Measurements from ENCODE around the gene HACD2. TPM values are rescaled to one million over a fixed set of nuclear protein-coding genes. Genes with fewer than 3 reads are reported as not detected.

HACD2 gene
- total RNA-seq, 2 donors from 2014 or later, result 18.8 to 22.6 TPM

DNA sequence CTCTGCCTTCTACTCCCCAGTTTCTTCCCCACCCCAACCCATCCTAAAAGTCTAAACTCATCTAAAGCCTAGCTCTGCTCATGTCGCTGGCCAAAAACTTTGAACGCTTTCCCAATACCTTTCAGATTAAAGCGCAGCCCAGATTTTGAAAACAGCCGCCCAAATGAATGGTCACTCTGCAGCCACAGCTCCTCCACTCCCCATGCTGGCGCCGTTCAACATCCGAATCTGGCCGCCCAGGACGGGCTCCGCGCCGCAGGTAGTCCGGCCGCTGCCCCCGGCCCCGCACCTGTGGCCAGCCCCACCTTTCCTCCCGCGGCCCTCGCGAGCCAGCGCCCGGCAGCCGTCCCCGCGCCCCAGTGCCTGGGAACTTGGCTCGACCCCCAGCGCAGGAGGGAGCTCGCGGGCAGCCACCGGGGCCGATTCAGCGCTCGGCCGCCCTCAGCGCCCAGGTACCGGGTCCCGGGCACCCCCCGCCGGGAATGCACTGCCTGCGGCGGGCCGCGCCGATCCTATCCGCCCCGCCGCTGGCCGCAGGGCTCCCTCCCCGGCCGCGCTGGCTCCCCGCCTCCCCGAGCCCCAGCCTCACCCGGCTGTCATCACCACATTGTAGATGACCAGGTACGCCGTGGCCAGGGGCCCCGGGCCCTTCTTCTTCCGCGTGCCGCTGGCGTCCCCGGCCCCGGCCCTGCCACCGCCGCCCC, 417 bp downstream of the HACD2 start:
- no peak for DNase-seq (ENCODE audit: low spot score)
- TF ChIP-seq, protein P1, sequence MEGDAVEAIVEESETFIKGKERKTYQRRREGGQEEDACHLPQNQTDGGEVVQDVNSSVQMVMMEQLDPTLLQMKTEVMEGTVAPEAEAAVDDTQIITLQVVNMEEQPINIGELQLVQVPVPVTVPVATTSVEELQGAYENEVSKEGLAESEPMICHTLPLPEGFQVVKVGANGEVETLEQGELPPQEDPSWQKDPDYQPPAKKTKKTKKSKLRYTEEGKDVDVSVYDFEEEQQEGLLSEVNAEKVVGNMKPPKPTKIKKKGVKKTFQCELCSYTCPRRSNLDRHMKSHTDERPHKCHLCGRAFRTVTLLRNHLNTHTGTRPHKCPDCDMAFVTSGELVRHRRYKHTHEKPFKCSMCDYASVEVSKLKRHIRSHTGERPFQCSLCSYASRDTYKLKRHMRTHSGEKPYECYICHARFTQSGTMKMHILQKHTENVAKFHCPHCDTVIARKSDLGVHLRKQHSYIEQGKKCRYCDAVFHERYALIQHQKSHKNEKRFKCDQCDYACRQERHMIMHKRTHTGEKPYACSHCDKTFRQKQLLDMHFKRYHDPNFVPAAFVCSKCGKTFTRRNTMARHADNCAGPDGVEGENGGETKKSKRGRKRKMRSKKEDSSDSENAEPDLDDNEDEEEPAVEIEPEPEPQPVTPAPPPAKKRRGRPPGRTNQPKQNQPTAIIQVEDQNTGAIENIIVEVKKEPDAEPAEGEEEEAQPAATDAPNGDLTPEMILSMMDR (IDR thresholded peaks at IDR 0.05), result no peak
- peak; percentile 27 for ATAC-seq (ENCODE audit: insufficient number of reproducible peaks, low FRiP score, low read depth)
- Histone ChIP-seq H3K27ac (peak overlapping the region; percentile 73 to 91), H3K4me3 (peak overlapping the region; percentile 78), H3K27me3 (replicated peaks; ENCODE audit: insufficient read depth) (no peaks in the 10 kb centered on the region), H3K36me3 (peaks cover 5% of the 10 kb centered on the region), H3K4me1 (ENCODE audit: control insufficient read depth in 1 of 2, low read depth in 2 of 2) (peaks cover 4 to 20% of the 10 kb centered on the region in 2 donors), H3K9me3 (no peaks in the 10 kb centered on the region)

- Histone ChIP-seq H3K4me1 (ENCODE audit: control insufficient read depth in 1 of 2, low read depth in 2 of 2) (peaks cover 4 to 20% of the 10 kb centered on the region in 2 donors), H3K36me3 (peaks cover 7% of the 10 kb centered on the region), H3K4me3 (no peak overlapping the region), H3K9me3 (no peaks in the 10 kb centered on the region), H3K27ac (no peak overlapping the region), H3K27me3 (replicated peaks; ENCODE audit: insufficient read depth) (no peaks in the 10 kb centered on the region)
- no peak for ATAC-seq (ENCODE audit: insufficient number of reproducible peaks, low FRiP score, low read depth)
- TF ChIP-seq, protein P1 (IDR thresholded peaks at IDR 0.05), result no peak
- no peak for DNase-seq (ENCODE audit: low spot score)
These were observed 1.3 kb downstream of the HACD2 start for GRCh38 chr3:123583561-123583960.

GRCh38 chr3:123582315-123582714, 2.5 kb downstream of the HACD2 start:
- DNase-seq (ENCODE audit: low spot score) (no peak), ATAC-seq (ENCODE audit: insufficient number of reproducible peaks, low FRiP score, low read depth) (no peak)
- Histone ChIP-seq H3K27ac (no peak overlapping the region), H3K4me1 (ENCODE audit: control insufficient read depth in 1 of 2, low read depth in 2 of 2) (peaks cover 4 to 20% of the 10 kb centered on the region in 2 donors), H3K36me3 (peaks cover 7% of the 10 kb centered on the region), H3K27me3 (replicated peaks; ENCODE audit: insufficient read depth) (no peaks in the 10 kb centered on the region), H3K9me3 (no peaks in the 10 kb centered on the region), H3K4me3 (no peak overlapping the region)
- TF ChIP-seq, protein P1 (IDR thresholded peaks at IDR 0.05), result no peak

DNA sequence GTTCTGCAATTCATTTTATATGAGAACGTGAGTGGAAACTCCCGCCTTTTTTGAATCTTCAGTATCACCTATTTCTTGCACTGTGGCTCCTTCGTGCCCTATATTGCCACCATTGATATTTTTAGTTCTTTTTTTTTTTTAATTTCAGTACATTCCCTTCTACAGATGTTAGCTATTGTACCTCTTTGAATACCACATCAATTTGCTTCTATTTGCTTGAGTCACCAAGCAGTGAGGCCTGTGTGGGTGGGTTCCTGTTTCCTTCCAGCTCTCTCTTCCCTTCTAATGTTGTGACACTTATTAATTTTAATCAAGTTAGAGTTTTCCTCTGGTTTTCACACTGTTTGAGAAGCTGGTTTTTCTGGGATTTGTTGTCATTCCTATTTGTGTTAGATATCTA, 8.7 kb downstream of the HACD2 start:
- no peaks in the 10 kb centered on the region for H3K27me3 ChIP-seq (replicated peaks; ENCODE audit: insufficient read depth)
- H3K36me3 ChIP-seq, result peaks cover 7% of the 10 kb centered on the region
- TF ChIP-seq, protein P1 (IDR thresholded peaks at IDR 0.05), result no peak
- H3K4me1 ChIP-seq (ENCODE audit: control insufficient read depth in 1 of 2, low read depth in 2 of 2), result no peaks in the 10 kb centered on the region
- no peak overlapping the region for H3K4me3 ChIP-seq
- H3K9me3 ChIP-seq, result no peaks in the 10 kb centered on the region
- DNase-seq (ENCODE audit: low spot score) (no peak), ATAC-seq (ENCODE audit: insufficient number of reproducible peaks, low FRiP score, low read depth) (no peak)
- H3K27ac ChIP-seq, result no peak overlapping the region

GRCh38 chr3:123571973-123572365, 12.9 kb downstream of the HACD2 start:
- Histone ChIP-seq H3K4me1 (ENCODE audit: control insufficient read depth in 1 of 2, low read depth in 2 of 2) (no peaks in the 10 kb centered on the region), H3K9me3 (no peaks in the 10 kb centered on the region), H3K4me3 (no peak overlapping the region), H3K36me3 (no peaks in the 10 kb centered on the region), H3K27ac (no peak overlapping the region), H3K27me3 (replicated peaks; ENCODE audit: insufficient read depth) (no peaks in the 10 kb centered on the region)
- DNase-seq (ENCODE audit: low spot score) (no peak), ATAC-seq (ENCODE audit: insufficient number of reproducible peaks, low FRiP score, low read depth) (no peak)
- TF ChIP-seq, protein P1 (IDR thresholded peaks at IDR 0.05), result no peak

All from thoracic aorta (tissue), 2 donors.